Measurements from ENCODE around the gene TNFRSF14. TPM values are rescaled to one million over a fixed set of nuclear protein-coding genes. Genes with fewer than 3 reads are reported as not detected.

Gene TNFRSF14
- total RNA-seq, 1 experiment from 2014 or later, result 0.57 TPM

DNA sequence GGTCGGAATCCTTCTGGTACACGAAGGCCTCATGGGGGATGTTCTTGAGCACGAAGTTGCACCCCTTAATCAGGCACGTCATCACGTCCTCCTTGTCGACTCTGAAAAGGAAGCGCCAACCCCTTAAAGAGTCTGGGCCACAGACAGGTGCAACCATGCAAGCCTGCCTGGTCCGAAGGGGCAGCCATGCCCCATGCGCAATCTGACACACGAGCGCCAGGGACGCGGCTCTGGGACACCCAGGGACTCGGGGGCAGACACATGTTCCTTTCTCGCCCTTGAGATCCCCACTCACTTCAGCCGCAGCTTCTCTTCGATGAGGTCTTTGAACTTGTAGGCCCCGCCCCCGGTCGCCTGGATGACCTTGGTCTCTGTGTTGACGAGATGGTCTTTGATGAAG lies 35.4 kb upstream of the TNFRSF14 start:
- peaks cover 2% of the 10 kb centered on the region; the same call in 1 of the 2 replicates for H3K4me1 ChIP-seq (ENCODE audit: insufficient read depth, low read length)
- no peaks in the 10 kb centered on the region for H3K27me3 ChIP-seq (ENCODE audit: insufficient read depth, low read length)

More for the DNA sequence above, 35.4 kb upstream of the TNFRSF14 start:
- Mint-ChIP-seq H3K9me3 (no peaks in the 10 kb centered on the region; a peak in 1 of 5 replicates), H3K27me3 (ENCODE audit: low read depth) (no peaks in the 10 kb centered on the region), H3K36me3 (ENCODE audit: insufficient read depth in 1 of 3, low read depth in 3 of 3) (peaks cover 30 to 52% (median 39%) of the 10 kb centered on the region in 3 experiments), H3K27ac (peak overlapping the region in 1 of 3 experiments; percentile 48; a peak in 2 of 7 replicates), H3K4me3 (no peak overlapping the region; a peak in 1 of 5 replicates), H3K4me1 (peaks cover 16 to 20% of the 10 kb centered on the region in 2 experiments)
- no peak overlapping the region for H3K4ac ChIP-seq (ENCODE audit: low read depth, low read length)
- peaks cover 6% of the 10 kb centered on the region for H3K23me2 ChIP-seq (ENCODE audit: insufficient read length, low read depth, low read length, poor library complexity, severe bottlenecking)
- H4K5ac ChIP-seq (ENCODE audit: insufficient read length, low read depth, low read length), result no peak overlapping the region
- peaks cover 1% of the 10 kb centered on the region for H4K20me1 ChIP-seq (ENCODE audit: control insufficient read depth, insufficient read depth, insufficient read length)
- H2BK5ac ChIP-seq (ENCODE audit: insufficient read length, low read length), result no peak overlapping the region
- H3K79me2 ChIP-seq (ENCODE audit: insufficient read depth, low read length), result peaks cover 25% of the 10 kb centered on the region; the same call in 1 of the 2 replicates
- H3K56ac ChIP-seq (ENCODE audit: insufficient read length, low read depth, low read length), result no peak overlapping the region
- no peak overlapping the region for H2BK120ac ChIP-seq (ENCODE audit: low read depth, low read length, poor library complexity, severe bottlenecking)
- no peaks in the 10 kb centered on the region for H3K9me3 ChIP-seq (ENCODE audit: control insufficient read depth, low read depth, low read length)
- no peak for DNase-seq
- H3K79me1 ChIP-seq (ENCODE audit: insufficient read depth, low read depth, low read length, poor library complexity, severe bottlenecking), result peaks cover 16% of the 10 kb centered on the region
- H4K91ac ChIP-seq (ENCODE audit: insufficient read length, low read depth, low read length), result no peak overlapping the region
- H2BK15ac ChIP-seq (ENCODE audit: low read depth, low read length), result no peak overlapping the region
- no peak overlapping the region for H2BK12ac ChIP-seq (ENCODE audit: insufficient read length, low read depth, low read length)
- no peak overlapping the region for H2AK5ac ChIP-seq (ENCODE audit: insufficient read length, low read length)
- H2AFZ ChIP-seq (ENCODE audit: low read length), result no peak overlapping the region
- no peak overlapping the region for H3K4me2 ChIP-seq (ENCODE audit: insufficient read depth, insufficient read length, low read length)
- no peak overlapping the region for H3K9ac ChIP-seq (ENCODE audit: extremely low read depth, insufficient read length, low read length)
- H3T11ph ChIP-seq (ENCODE audit: low read length), result no peak overlapping the region
- H4K8ac ChIP-seq (replicated peaks; ENCODE audit: insufficient read length, low read depth, low read length), result no peak overlapping the region
- no peak overlapping the region for H2BK20ac ChIP-seq (ENCODE audit: low read depth, low read length, poor library complexity, severe bottlenecking)
- H3K14ac ChIP-seq (ENCODE audit: insufficient read depth, low read length), result no peak overlapping the region
- TF ChIP-seq, protein P1, sequence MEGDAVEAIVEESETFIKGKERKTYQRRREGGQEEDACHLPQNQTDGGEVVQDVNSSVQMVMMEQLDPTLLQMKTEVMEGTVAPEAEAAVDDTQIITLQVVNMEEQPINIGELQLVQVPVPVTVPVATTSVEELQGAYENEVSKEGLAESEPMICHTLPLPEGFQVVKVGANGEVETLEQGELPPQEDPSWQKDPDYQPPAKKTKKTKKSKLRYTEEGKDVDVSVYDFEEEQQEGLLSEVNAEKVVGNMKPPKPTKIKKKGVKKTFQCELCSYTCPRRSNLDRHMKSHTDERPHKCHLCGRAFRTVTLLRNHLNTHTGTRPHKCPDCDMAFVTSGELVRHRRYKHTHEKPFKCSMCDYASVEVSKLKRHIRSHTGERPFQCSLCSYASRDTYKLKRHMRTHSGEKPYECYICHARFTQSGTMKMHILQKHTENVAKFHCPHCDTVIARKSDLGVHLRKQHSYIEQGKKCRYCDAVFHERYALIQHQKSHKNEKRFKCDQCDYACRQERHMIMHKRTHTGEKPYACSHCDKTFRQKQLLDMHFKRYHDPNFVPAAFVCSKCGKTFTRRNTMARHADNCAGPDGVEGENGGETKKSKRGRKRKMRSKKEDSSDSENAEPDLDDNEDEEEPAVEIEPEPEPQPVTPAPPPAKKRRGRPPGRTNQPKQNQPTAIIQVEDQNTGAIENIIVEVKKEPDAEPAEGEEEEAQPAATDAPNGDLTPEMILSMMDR (conservative IDR thresholded peaks at IDR 0.05), result no peak
- no CpG with 5 or more reads among the region's 21 CpGs for WGBS (ENCODE audit: extremely low coverage, insufficient read length, low lambda C conversion rate)
- H3K23ac ChIP-seq (ENCODE audit: insufficient read length, low read depth, low read length), result no peak overlapping the region
- H3K27ac ChIP-seq (ENCODE audit: insufficient read length, low read depth, low read length), result no peak overlapping the region
- no peak overlapping the region for H3K18ac ChIP-seq (ENCODE audit: insufficient read length, low read depth, low read length)
